IMR-90 (cell line): Measurements from ENCODE around the gene ZYX. TPM values are rescaled to one million over a fixed set of nuclear protein-coding genes. Genes with fewer than 3 reads are reported as not detected.

ENCODE experiments used
- ATAC-seq: fragments of 200-7000 bp; cut with Tn5 transposase; 2 replicates; pipeline ENCODE4 v1.9.1; 2020; ENCODE audit warnings: low read depth, mild to moderate bottlenecking, moderate library complexity
- BruUV-seq: library from RNA; stranded (reverse); fragments of 400-500 nt; replicated peaks from 2 replicates; lab custom pipeline; 2021; lab: Mats Ljungman, UMichigan
- CTCF ChIA-PET: fragments of 300-600 bp; formaldehyde crosslinking; extraction: SDS; loops from one replicate; lab custom pipeline; 2021; ENCODE audit warnings: antibody characterized with exemption; lab: Yijun Ruan, JAX
- POLR2A ChIA-PET: fragments of 300-600 bp; sonication (Branson Sonifier 250); formaldehyde crosslinking; loops from one replicate; lab custom pipeline; 2022; ENCODE audit warnings: antibody characterized with exemption; ENCODE audit not compliant: unreplicated experiment; lab: Charles Lee
- DNase-seq: peaks from one replicate; pipeline ENCODE4 v3.0.0; 2013
- H2AFZ ChIP-seq: replicated peaks from 2 replicates; pipeline ENCODE3; 2013; ENCODE audit warnings: low read length, mild to moderate bottlenecking; ENCODE audit not compliant: poor library complexity
- H2AK5ac ChIP-seq: 2 replicates; pipeline ENCODE4 v1.6.1; 2013; ENCODE audit warnings: low read depth, low read length, inconsistent platforms
- H2AK9ac ChIP-seq: replicated peaks from 2 replicates; pipeline ENCODE3; 2013; ENCODE audit warnings: mild to moderate bottlenecking, low read depth, low read length, moderate library complexity; ENCODE audit not compliant: poor library complexity
- H2BK120ac ChIP-seq: 2 replicates; pipeline ENCODE4 v1.6.1; 2013; ENCODE audit warnings: low read depth, low read length, inconsistent platforms
- H2BK15ac ChIP-seq: 3 replicates; pipeline ENCODE4 v1.6.1; 2013; ENCODE audit warnings: low read depth, low read length, inconsistent platforms
- H2BK20ac ChIP-seq: 2 replicates; pipeline ENCODE4 v1.6.1; 2013; ENCODE audit warnings: low read depth, mild to moderate bottlenecking, inconsistent platforms, low read length, moderate library complexity
- H2BK5ac ChIP-seq: 2 replicates; pipeline ENCODE4 v1.6.1; 2013; ENCODE audit warnings: mild to moderate bottlenecking, low read depth, low read length, inconsistent platforms; ENCODE audit not compliant: poor library complexity, severe bottlenecking
- H3K14ac ChIP-seq: replicated peaks from 2 replicates; pipeline ENCODE4 v1.6.1; 2013; ENCODE audit warnings: low read depth, low read length, inconsistent platforms
- H3K18ac ChIP-seq: 2 replicates; pipeline ENCODE4 v1.6.1; 2013; ENCODE audit warnings: low read depth, low read length, control low read depth
- H3K23ac ChIP-seq: 2 replicates; pipeline ENCODE4 v1.6.1; 2013; ENCODE audit warnings: low read depth, low read length, inconsistent platforms
- H3K27ac ChIP-seq: 2 replicates; pipeline ENCODE4 v1.5.1; 2013; ENCODE audit warnings: mild to moderate bottlenecking, control low read depth, low read length; ENCODE audit not compliant: insufficient read depth
- H3K27me3 ChIP-seq: 2 replicates; pipeline ENCODE4 v1.6.1; 2013; ENCODE audit warnings: low read length; ENCODE audit not compliant: control insufficient read depth, insufficient read depth
- H3K36me3 ChIP-seq: 2 replicates; pipeline ENCODE4 v1.6.1; 2013; ENCODE audit warnings: low read length, mixed read lengths; ENCODE audit not compliant: control insufficient read depth, insufficient read depth
- H3K4ac ChIP-seq: 2 replicates; pipeline ENCODE4 v1.6.1; 2013; ENCODE audit warnings: low read depth, low read length, inconsistent platforms
- H3K4me1 ChIP-seq: 2 replicates; pipeline ENCODE4 v1.6.1; 2013; ENCODE audit warnings: low read length, mixed read lengths; ENCODE audit not compliant: control insufficient read depth, insufficient read depth
- H3K4me2 ChIP-seq: 2 replicates; pipeline ENCODE4 v1.6.1; 2013; ENCODE audit warnings: low read depth, mild to moderate bottlenecking, control low read depth, low read length, moderate library complexity
- H3K4me3 ChIP-seq: 2 replicates; pipeline ENCODE4 v1.5.1; 2013; ENCODE audit warnings: low read depth, mild to moderate bottlenecking, control low read depth, low read length, moderate library complexity; ENCODE audit not compliant: insufficient read depth
- H3K56ac ChIP-seq: 2 replicates; pipeline ENCODE4 v1.6.1; 2013; ENCODE audit warnings: low read length, inconsistent platforms; ENCODE audit not compliant: insufficient read depth; ENCODE audit errors: extremely low read depth
- H3K79me1 ChIP-seq, 2 experiments: 2 replicates each; pipeline ENCODE4 v1.6.1; 2013; ENCODE audit warnings: low read length in 2 of 2, inconsistent platforms in 1 of 2, low read depth in 1 of 2
- H3K9ac ChIP-seq: 2 replicates; pipeline ENCODE4 v1.6.1; 2013; ENCODE audit warnings: low read depth, low read length, control low read depth
- H3K9me1 ChIP-seq: 2 replicates; pipeline ENCODE4 v1.6.1; 2013; ENCODE audit warnings: low read length, inconsistent platforms; ENCODE audit not compliant: insufficient read depth
- H3K9me3 ChIP-seq: 2 replicates; pipeline ENCODE4 v1.6.1; 2013; ENCODE audit warnings: low read length; ENCODE audit not compliant: control insufficient read depth, insufficient read depth
- H4K20me1 ChIP-seq: 2 replicates; pipeline ENCODE4 v1.6.1; 2013; ENCODE audit warnings: low read length, inconsistent platforms; ENCODE audit not compliant: insufficient read depth
- H4K5ac ChIP-seq: 2 replicates; pipeline ENCODE4 v1.6.1; 2013; ENCODE audit warnings: mild to moderate bottlenecking, low read depth, low read length, control low read depth
- H4K8ac ChIP-seq, 2 experiments: 2 replicates each; pipeline ENCODE4 v1.6.1; 2013; ENCODE audit warnings: low read depth in 2 of 2, low read length in 2 of 2, control low read depth in 1 of 2, inconsistent platforms in 1 of 2
- H4K91ac ChIP-seq: 2 replicates; pipeline ENCODE4 v1.6.1; 2013; ENCODE audit warnings: low read depth, low read length, inconsistent platforms; ENCODE audit not compliant: insufficient read depth
- BHLHE40 ChIP-seq: fragments of 150-350 bp; IDR thresholded peaks from 2 replicates; pipeline ENCODE4 v1.6.1; 2016; ENCODE audit warnings: mild to moderate bottlenecking, low read depth, low read length
- CEBPB ChIP-seq: IDR thresholded peaks from 2 replicates; pipeline ENCODE4 v1.6.1; 2012; ENCODE audit warnings: low read depth, low read length, improper control_type of control experiment
- CHD1 ChIP-seq: IDR thresholded peaks from 2 replicates; pipeline ENCODE4 v1.6.1; 2012; ENCODE audit warnings: low read depth, low read length, improper control_type of control experiment
- ELK1 ChIP-seq: fragments of 150-350 bp; IDR thresholded peaks from 2 replicates; pipeline ENCODE4 v1.6.1; 2016; ENCODE audit warnings: low read depth, mild to moderate bottlenecking, low read length, moderate library complexity, borderline replicate concordance
- FOS ChIP-seq: fragments of 150-350 bp; IDR thresholded peaks from 2 replicates; pipeline ENCODE4 v1.6.1; 2016; ENCODE audit warnings: low read depth, low read length
- MAFK ChIP-seq: IDR thresholded peaks from 2 replicates; pipeline ENCODE4 v1.6.1; 2012; ENCODE audit warnings: low read depth, low read length, improper control_type of control experiment
- MAZ ChIP-seq: IDR thresholded peaks from 2 replicates; pipeline ENCODE4 v1.6.1; 2012; ENCODE audit warnings: low read depth, mild to moderate bottlenecking, low read length, improper control_type of control experiment, moderate library complexity, borderline replicate concordance
- MXI1 ChIP-seq: IDR thresholded peaks from 2 replicates; pipeline ENCODE4 v1.6.1; 2012; ENCODE audit warnings: low read depth, mild to moderate bottlenecking, low read length, moderate library complexity, borderline replicate concordance
- NFE2L2 ChIP-seq: fragments of 150-350 bp; IDR thresholded peaks from 2 replicates; pipeline ENCODE4 v1.6.1; 2016; ENCODE audit warnings: low read depth, mild to moderate bottlenecking, low read length
- POLR2A ChIP-seq: IDR thresholded peaks from 2 replicates; pipeline ENCODE4 v1.6.1; 2012; ENCODE audit warnings: mild to moderate bottlenecking, low read depth, low read length
- RAD21 ChIP-seq: IDR thresholded peaks from 2 replicates; pipeline ENCODE4 v1.6.1; 2012; ENCODE audit warnings: low read length, improper control_type of control experiment
- RCOR1 ChIP-seq: IDR thresholded peaks from 2 replicates; pipeline ENCODE4 v1.6.1; 2012; ENCODE audit warnings: mild to moderate bottlenecking, low read length, improper control_type of control experiment; ENCODE audit not compliant: insufficient replicate concordance
- RFX5 ChIP-seq: IDR thresholded peaks from 2 replicates; pipeline ENCODE4 v1.8.0; 2012; ENCODE audit warnings: low read depth, mild to moderate bottlenecking, low read length, moderate library complexity
- SMC3 ChIP-seq: fragments of 150-350 bp; IDR thresholded peaks from 2 replicates; pipeline ENCODE4 v1.6.1; 2016; ENCODE audit warnings: low read depth, mild to moderate bottlenecking, antibody characterized with exemption, low read length, moderate library complexity
- USF2 ChIP-seq: fragments of 150-350 bp; IDR thresholded peaks from 2 replicates; pipeline ENCODE4 v1.6.1; 2017; ENCODE audit warnings: mild to moderate bottlenecking, antibody characterized with exemption, low read length, low read depth
- WGBS, 2 experiments: methylation state at CpG; one replicate each; pipeline versions ENCODE4 v1.1.5 to v1.1.7; 2013; ENCODE audit warnings: missing lambda C conversion rate in 2 of 2; ENCODE audit not compliant: insufficient read length in 1 of 2; ENCODE audit errors: extremely low coverage in 2 of 2; 5-methylcytosine and 5-hydroxymethylcytosine counted together
- dilution Hi-C: fragments of 300-500 bp; cut with HindIII; formaldehyde crosslinking; loops from one replicate; pipeline ENCODE4 v1.14.3; 2018; ENCODE audit warnings: low sequenced_read_pairs; ENCODE audit not compliant: unreplicated experiment
- in situ Hi-C: fragments of 300-500 bp; cut with MboI; formaldehyde crosslinking; loops from 3 replicates; pipeline ENCODE4 v1.14.3; 2019; ENCODE audit warnings: low sequenced_read_pairs, inconsistent platforms, mixed read lengths
- intact Hi-C: fragments of 100-400 bp; cut with micrococcal nuclease; formaldehyde crosslinking; loops from 2 replicates; pipeline ENCODE4 v1.10.0; 2022
- polyA plus RNA-seq, 3 experiments: library from polyadenylated mRNA; depleted of rRNA; stranded (reverse); fragments of >200 nt; gene quantifications; 2 replicates each; pipeline ENCODE4 v1.2.3, GENCODE V29; 2012; ENCODE audit warnings: low replicate concordance in 1 of 3
- total RNA-seq: library from RNA; depleted of rRNA; stranded (reverse); fragments of >200 nt; gene quantifications from 2 replicates; pipeline ENCODE4 v1.2.3, GENCODE V29; 2012
- TF ChIP-seq, protein P1 (sequence below): conservative IDR thresholded peaks from 2 replicates; pipeline ENCODE4 v1.5.1; 2012; ENCODE audit warnings: mild to moderate bottlenecking, low read depth, low read length, improper control_type of control experiment

ZYX gene
- total and polyA plus RNA-seq, 2 of the 4 experiments (the other 2 are of a cell fraction), result 22.6 to 334 TPM

- no peak overlapping the region for H3K23ac ChIP-seq
- H3K4me1 ChIP-seq, result no peaks in the 10 kb centered on the region
- H2BK15ac ChIP-seq, result no peak overlapping the region
- no peak overlapping the region for H2AFZ ChIP-seq
- H2BK5ac ChIP-seq, result no peak overlapping the region
- DNase-seq (no peak), ATAC-seq (no peak)
- H3K4me2 ChIP-seq, result no peak overlapping the region
- no peak overlapping the region for H2AK9ac ChIP-seq
- CTCF ChIA-PET, result no interaction called here
- BruUV-seq, result no TSS peak
- H4K8ac ChIP-seq, result no peak overlapping the region
- no peak overlapping the region for H2BK120ac ChIP-seq
- no peak overlapping the region for H3K4me3 ChIP-seq
- no peaks in the 10 kb centered on the region for H4K20me1 ChIP-seq
- WGBS, 2 experiments, result no CpG with 5 or more reads among the region's 3 CpGs
- H3K9me3 ChIP-seq, result no peaks in the 10 kb centered on the region
- H3K27me3 ChIP-seq, result peaks cover 27% of the 10 kb centered on the region
- H2BK20ac ChIP-seq, result no peak overlapping the region
- H4K5ac ChIP-seq, result no peak overlapping the region
- in situ Hi-C loops (no loop called here), intact Hi-C loops (no loop called here), dilution Hi-C loops (no loop called here)
- no peak overlapping the region for H3K18ac ChIP-seq
- no peaks in the 10 kb centered on the region for H3K79me1 ChIP-seq
- H4K91ac ChIP-seq, result no peak overlapping the region
- POLR2A ChIA-PET, result no interaction called here
- H3K9me1 ChIP-seq, result no peaks in the 10 kb centered on the region
- no peak overlapping the region for H3K4ac ChIP-seq
- H2AK5ac ChIP-seq, result no peak overlapping the region
- no peak overlapping the region for H3K14ac ChIP-seq
- H3K36me3 ChIP-seq, result no peaks in the 10 kb centered on the region
- no peak for TF ChIP-seq RCOR1
- TF ChIP-seq RAD21, result no peak
- TF ChIP-seq FOS, result no peak
- TF ChIP-seq, protein P1, sequence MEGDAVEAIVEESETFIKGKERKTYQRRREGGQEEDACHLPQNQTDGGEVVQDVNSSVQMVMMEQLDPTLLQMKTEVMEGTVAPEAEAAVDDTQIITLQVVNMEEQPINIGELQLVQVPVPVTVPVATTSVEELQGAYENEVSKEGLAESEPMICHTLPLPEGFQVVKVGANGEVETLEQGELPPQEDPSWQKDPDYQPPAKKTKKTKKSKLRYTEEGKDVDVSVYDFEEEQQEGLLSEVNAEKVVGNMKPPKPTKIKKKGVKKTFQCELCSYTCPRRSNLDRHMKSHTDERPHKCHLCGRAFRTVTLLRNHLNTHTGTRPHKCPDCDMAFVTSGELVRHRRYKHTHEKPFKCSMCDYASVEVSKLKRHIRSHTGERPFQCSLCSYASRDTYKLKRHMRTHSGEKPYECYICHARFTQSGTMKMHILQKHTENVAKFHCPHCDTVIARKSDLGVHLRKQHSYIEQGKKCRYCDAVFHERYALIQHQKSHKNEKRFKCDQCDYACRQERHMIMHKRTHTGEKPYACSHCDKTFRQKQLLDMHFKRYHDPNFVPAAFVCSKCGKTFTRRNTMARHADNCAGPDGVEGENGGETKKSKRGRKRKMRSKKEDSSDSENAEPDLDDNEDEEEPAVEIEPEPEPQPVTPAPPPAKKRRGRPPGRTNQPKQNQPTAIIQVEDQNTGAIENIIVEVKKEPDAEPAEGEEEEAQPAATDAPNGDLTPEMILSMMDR, result no peak
- TF ChIP-seq SMC3, result no peak
- no peak for TF ChIP-seq MAFK
- no peak for TF ChIP-seq CHD1
- TF ChIP-seq ELK1, result no peak
- TF ChIP-seq NFE2L2, result no peak
- TF ChIP-seq CEBPB, result no peak
- TF ChIP-seq MAZ, result no peak
- TF ChIP-seq USF2, result no peak
- no peak for TF ChIP-seq POLR2A
- TF ChIP-seq BHLHE40, result no peak
- TF ChIP-seq MXI1, result no peak
- no peak for TF ChIP-seq RFX5
- no peak overlapping the region for H3K9ac ChIP-seq
- no peak overlapping the region for H3K27ac ChIP-seq
- no peak overlapping the region for H3K56ac ChIP-seq
These were observed 37.5 kb upstream of the ZYX start for GRCh38 chr7:143343596-143343995.
